Thyroid gland (tissue), 4 donors: ENCODE data around the gene CRBN. TPM values are rescaled to one million over a fixed set of nuclear protein-coding genes. Genes with fewer than 3 reads are reported as not detected.
A peak's percentile ranks its signal among the peaks of the same experiment; 100 is the strongest.

Experiments
- DNase-seq, 2 donors: peaks; one replicate each; pipeline ENCODE4 v3.0.0-alpha.2; 2019
- H3K27ac ChIP-seq, 3 donors: fragments of 200-600 bp; sonication (generic); 1 replicate in 2 of 3; 2 replicates in 1 of 3; pipeline ENCODE4 v1.5.1; 2016 to 2019; ENCODE audit warnings: mild to moderate bottlenecking in 1 of 3, moderate library complexity in 1 of 3
- H3K27me3 ChIP-seq: fragments of 200-600 bp; sonication (generic); one replicate; pipeline ENCODE4 v1.5.1; 2019
- H3K36me3 ChIP-seq, 2 donors: fragments of 200-600 bp; sonication (generic); one replicate each; pipeline ENCODE4 v1.5.1; 2016 to 2019
- H3K4me1 ChIP-seq, 2 donors: fragments of 200-600 bp; sonication (generic); one replicate each; pipeline ENCODE4 v1.5.1; 2017 to 2019
- H3K4me3 ChIP-seq, 3 donors: fragments of 200-600 bp; sonication (generic); replicated peaks in 1 of 3; 1 replicate in 2 of 3; 2 replicates in 1 of 3; pipeline ENCODE4 v1.5.1; 2016; ENCODE audit warnings: mild to moderate bottlenecking in 1 of 3
- H3K9me3 ChIP-seq: fragments of 200-600 bp; sonication (generic); one replicate; pipeline ENCODE4 v1.5.1; 2017
- POLR2A ChIP-seq, 2 donors: fragments of 450-650 bp; IDR thresholded peaks; one replicate each; pipeline ENCODE4 v1.6.1; 2017; ENCODE audit warnings: antibody characterized with exemption in 2 of 2, mild to moderate bottlenecking in 2 of 2, moderate library complexity in 1 of 2
- WGBS, 2 donors: methylation state at CpG; one replicate each; pipeline ENCODE4 v1.1.5; 2017; 5-methylcytosine and 5-hydroxymethylcytosine counted together
- intact Hi-C: fragments of 100-400 bp; cut with DNase I; formaldehyde crosslinking; loops from one replicate; pipeline ENCODE4 v1.15.1; 2023
- total RNA-seq, 4 donors: library from RNA; depleted of rRNA; stranded (reverse); fragments of >200 nt; gene quantifications; one replicate each; pipeline ENCODE4 v1.2.3, GENCODE V29; 2016
- TF ChIP-seq, protein P1 (sequence below), 6 experiments: fragments of 200-600 bp in 3 of 6; fragments of 450-650 bp in 3 of 6; sonication (generic) in 3 of 6; IDR thresholded peaks; one replicate each; pipeline ENCODE4 v1.5.1; 2016 to 2019; ENCODE audit warnings: antibody characterized with exemption in 6 of 6, mild to moderate bottlenecking in 2 of 6, inconsistent platforms in 1 of 6, moderate library complexity in 1 of 6

The CRBN gene
- total RNA-seq, 4 donors from 2014 or later, result 74.3 to 138 (median 91.4) TPM

DNA sequence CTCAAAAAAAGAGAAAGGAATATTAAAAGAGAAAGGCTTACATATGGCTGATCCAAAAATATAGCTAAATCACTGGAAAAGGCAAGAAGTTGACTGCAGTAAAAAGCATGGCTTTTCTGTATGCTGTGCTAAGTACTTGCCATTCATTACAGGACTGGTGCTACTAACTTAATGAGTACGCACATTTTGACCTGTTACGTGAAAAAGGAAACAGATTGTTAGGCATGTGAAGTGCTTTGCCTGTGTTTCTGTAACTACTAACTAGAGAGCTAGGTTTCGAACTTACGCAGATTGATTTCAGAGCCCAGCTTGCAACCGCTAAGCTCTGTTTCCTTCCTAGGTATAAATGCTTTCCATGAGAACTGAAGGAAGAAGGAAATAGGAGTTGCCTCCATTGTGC, 49.9 kb downstream of the CRBN start:
- Histone ChIP-seq H3K4me3 (no peak overlapping the region), H3K27ac (no peak overlapping the region), H3K36me3 (peaks cover 0 to 13% of the 10 kb centered on the region in 2 donors), H3K4me1 (peaks cover 12% of the 10 kb centered on the region in 2 donors), H3K9me3 (no peaks in the 10 kb centered on the region), H3K27me3 (no peaks in the 10 kb centered on the region)
- no peak for DNase-seq
- TF ChIP-seq, protein P1, sequence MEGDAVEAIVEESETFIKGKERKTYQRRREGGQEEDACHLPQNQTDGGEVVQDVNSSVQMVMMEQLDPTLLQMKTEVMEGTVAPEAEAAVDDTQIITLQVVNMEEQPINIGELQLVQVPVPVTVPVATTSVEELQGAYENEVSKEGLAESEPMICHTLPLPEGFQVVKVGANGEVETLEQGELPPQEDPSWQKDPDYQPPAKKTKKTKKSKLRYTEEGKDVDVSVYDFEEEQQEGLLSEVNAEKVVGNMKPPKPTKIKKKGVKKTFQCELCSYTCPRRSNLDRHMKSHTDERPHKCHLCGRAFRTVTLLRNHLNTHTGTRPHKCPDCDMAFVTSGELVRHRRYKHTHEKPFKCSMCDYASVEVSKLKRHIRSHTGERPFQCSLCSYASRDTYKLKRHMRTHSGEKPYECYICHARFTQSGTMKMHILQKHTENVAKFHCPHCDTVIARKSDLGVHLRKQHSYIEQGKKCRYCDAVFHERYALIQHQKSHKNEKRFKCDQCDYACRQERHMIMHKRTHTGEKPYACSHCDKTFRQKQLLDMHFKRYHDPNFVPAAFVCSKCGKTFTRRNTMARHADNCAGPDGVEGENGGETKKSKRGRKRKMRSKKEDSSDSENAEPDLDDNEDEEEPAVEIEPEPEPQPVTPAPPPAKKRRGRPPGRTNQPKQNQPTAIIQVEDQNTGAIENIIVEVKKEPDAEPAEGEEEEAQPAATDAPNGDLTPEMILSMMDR (IDR thresholded peaks at IDR 0.05), result no peak
- TF ChIP-seq POLR2A (IDR thresholded peaks at IDR 0.05), result no peak
- 73 to 75% methylated on average over 5 of the region's 5 CpGs for WGBS, 2 donors
- intact Hi-C loops, result no loop called here

DNA sequence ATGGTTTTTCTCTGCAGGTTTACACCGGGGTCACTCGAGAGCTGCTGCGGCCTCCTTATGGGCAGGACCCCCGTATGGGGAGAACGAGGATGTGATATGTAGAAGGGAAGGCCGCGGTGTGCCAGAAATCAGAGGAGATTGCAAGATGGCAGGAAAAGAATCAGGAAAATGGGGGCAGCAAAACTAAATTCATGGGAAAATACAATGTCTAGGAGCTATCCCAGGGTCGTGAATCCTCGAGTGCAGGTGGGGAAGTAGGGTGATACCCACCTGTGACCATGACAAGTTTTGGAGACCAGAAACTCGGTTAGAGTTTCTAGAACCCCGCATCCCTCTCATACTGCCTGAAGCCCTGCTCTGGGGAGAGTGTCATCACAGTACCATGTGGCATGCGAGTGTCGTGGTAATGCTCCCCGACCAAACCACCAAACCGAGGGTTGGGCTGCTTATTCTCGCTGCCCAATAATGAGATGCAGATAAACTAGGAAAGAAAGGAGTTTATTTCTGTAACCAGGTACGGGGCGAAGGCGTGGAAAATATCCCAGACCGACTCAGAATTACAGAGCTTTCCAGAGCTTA, 52.0 kb downstream of the CRBN start:
- Histone ChIP-seq H3K36me3 (peaks cover 0 to 13% of the 10 kb centered on the region in 2 donors), H3K4me3 (peak overlapping the region; percentile 73 to 87 (median 76)), H3K27me3 (no peaks in the 10 kb centered on the region), H3K9me3 (no peaks in the 10 kb centered on the region), H3K27ac (peak overlapping the region in 1 of 3 donors; percentile 76), H3K4me1 (peaks cover 12% of the 10 kb centered on the region in 2 donors)
- intact Hi-C loops, result no loop called here
- 41 to 42% methylated on average over 20 of the region's 20 CpGs for WGBS, 2 donors
- TF ChIP-seq POLR2A (IDR thresholded peaks at IDR 0.05), result no peak
- TF ChIP-seq, protein P1 (IDR thresholded peaks at IDR 0.05), result no peak
- DNase-seq, result no peak

DNA sequence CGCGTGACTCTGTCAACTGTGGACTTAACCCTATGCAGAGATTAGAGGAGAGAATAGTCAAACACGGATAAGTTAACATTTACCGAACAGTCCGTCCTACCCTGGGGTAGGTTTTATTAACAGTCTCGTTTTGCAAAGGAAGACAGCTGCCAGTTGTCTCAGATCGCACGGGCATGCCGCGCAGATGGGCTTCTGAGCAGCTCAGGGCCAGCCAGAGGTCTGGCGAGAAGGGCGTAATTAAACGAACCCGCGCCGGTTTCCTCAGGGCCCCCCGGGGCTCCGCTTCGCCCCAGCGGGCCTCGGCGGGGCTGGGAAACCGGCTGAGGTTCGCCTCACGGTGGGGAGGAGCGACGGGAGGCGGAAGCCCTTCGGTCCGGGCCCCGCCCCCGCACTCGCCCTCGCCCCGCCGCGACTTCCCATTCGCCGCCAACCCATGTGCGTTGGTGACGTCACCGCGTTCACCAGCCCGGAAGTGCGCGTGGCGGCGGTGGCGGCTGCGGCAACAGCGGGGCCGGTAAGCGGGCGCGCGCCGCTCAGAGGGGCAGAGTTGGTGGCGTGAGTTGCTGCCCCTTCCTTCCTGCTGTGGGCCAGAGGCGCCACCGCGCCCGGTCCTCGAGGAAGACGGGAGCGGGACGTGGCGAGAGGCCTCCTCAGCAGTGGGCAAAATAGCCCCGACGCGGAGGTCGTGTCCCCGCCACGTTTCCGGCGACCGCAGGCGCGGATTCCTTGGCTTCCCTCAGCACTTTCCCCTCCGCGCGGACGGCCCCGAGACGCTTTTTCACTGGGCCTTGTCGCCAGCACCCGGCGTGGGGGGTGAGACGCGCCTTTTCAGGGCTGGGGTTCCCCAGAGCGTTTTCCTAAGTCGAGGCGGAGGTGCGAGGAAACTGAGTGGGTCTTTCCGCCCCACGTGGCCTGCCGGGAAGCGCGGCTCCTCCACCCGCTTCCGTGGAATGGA, 52.7 kb downstream of the CRBN start, which contains the start of gene TRNT1:
TSS of gene TRNT1 (plus strand) at position 464 of the 955 bp plus-strand sequence. CDS start 2,101 bp downstream, outside the sequence.
- peak within 1 kb of the TSS; percentile 73 to 87 (median 76) for H3K4me3 ChIP-seq
- DNase-seq, result peak; percentile 97
- TF ChIP-seq POLR2A (IDR thresholded peaks at IDR 0.05), result peak; percentile 55 to 89
- TF ChIP-seq, protein P1 (IDR thresholded peaks at IDR 0.05), result no peak
- intact Hi-C loops, result no loop called here
- peak within 1 kb of the TSS; percentile 65 to 84 (median 79) for H3K27ac ChIP-seq
- H3K4me1 ChIP-seq, result peaks cover 12% of the 10 kb centered on the region in 2 donors
- H3K27me3 ChIP-seq, result no peaks in the 10 kb centered on the region
- H3K9me3 ChIP-seq, result no peaks in the 10 kb centered on the region
- WGBS, 2 donors, result 1 to 2% methylated on average over 39 to 53 of the region's 100 CpGs
- H3K36me3 ChIP-seq, result peaks cover 0 to 13% of the 10 kb centered on the region in 2 donors

DNA sequence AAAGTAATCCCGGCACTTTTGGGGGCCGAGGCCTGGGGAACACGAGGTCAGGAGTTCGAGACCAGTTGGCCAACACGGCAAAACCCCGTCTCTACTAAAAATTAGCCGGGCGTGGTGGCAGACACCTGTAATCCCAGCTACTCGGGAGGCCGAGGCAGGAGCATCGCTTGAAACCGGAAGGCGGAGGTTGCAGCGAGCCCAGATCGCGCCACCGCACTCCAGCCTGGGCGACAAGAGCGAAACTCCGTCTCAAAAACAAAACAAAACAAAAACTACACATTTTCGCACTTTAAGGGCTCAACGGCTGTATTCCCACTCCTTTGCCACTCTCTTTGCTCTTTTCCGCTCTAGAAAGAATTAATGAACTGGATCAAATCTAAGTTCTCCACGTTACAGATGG, 53.5 kb downstream of the CRBN start:
- peak in 1 of 2 donors; percentile 17 for DNase-seq
- H3K27ac ChIP-seq, result peak overlapping the region; percentile 65 to 84 (median 79)
- no peaks in the 10 kb centered on the region for H3K9me3 ChIP-seq
- intact Hi-C loops, result no loop called here
- H3K4me1 ChIP-seq, result peaks cover 12% of the 10 kb centered on the region in 2 donors
- peaks cover 0 to 13% of the 10 kb centered on the region in 2 donors for H3K36me3 ChIP-seq
- peak overlapping the region in 2 of 3 donors; percentile 29 to 87 for H3K4me3 ChIP-seq
- TF ChIP-seq POLR2A (IDR thresholded peaks at IDR 0.05), result no peak
- TF ChIP-seq, protein P1 (IDR thresholded peaks at IDR 0.05), result no peak
- WGBS, 2 donors, result 86 to 87% methylated on average over 24 of the region's 24 CpGs
- H3K27me3 ChIP-seq, result no peaks in the 10 kb centered on the region
